ENCODE results near the gene MBD6. TPM values are rescaled to one million over a fixed set of nuclear protein-coding genes. Genes with fewer than 3 reads are reported as not detected.

MBD6 gene
- total RNA-seq, 5 donors from 2014 or later (not counting 1 experiment from before 2014, with no cell fraction given): 109 to 122 (median 114) TPM

- peaks cover 13% of the 10 kb centered on the region for H3K36me3 Mint-ChIP-seq
- Histone ChIP-seq H3K4me3 (ENCODE audit: control insufficient read depth in 1 of 2, extremely low read depth in 1 of 2, low read length in 1 of 2) (peak overlapping the region; percentile 79 to 84), H3K4me1 (ENCODE audit: control insufficient read depth in 1 of 2, extremely low read depth in 1 of 2, insufficient read depth in 2 of 2, low read length in 2 of 2) (peaks cover 24 to 62% of the 10 kb centered on the region in 2 experiments), H3K36me3 (ENCODE audit: control insufficient read depth in 2 of 2, extremely low read depth in 1 of 2, insufficient read depth in 1 of 2, low read length in 1 of 2) (peaks cover 3 to 50% of the 10 kb centered on the region in 2 donors), H3K27me3 (replicated peaks in 1 of 2; ENCODE audit: control insufficient read depth in 2 of 2, extremely low read depth in 1 of 2, insufficient read depth in 2 of 2, low read length in 1 of 2) (no peaks in the 10 kb centered on the region), H3K27ac (ENCODE audit: low read length) (peak overlapping the region; percentile 66), H3K9me3 (no peaks in the 10 kb centered on the region)
- peak overlapping the region; percentile 74 to 80 for H3K27ac Mint-ChIP-seq
- peaks cover 40 to 48% (median 44%) of the 10 kb centered on the region in 3 donors for H3K4me1 Mint-ChIP-seq
- H3K27me3 Mint-ChIP-seq: no peaks in the 10 kb centered on the region
- 69% methylated on average over 9 of the region's 14 CpGs for WGBS (ENCODE audit: insufficient coverage)
- ChIA-PET CTCF (interaction anchor here (0.5 to 0.8 kb wide), 5 partner anchors 48 to 252 kb away, joined by 3 to 5 read pairs (median 3); partner anchors contain the start of gene GLI1 (in 1 of the 2)), POLR2A (interaction anchor here (0.6 kb wide), 4 partner anchors 18 to 224 kb away, joined by 3 to 9 read pairs (median 4); no protein-coding TSS in a partner anchor)
- ATAC-seq (replicated peaks in 1 of 4): no peak
- peak overlapping the region; percentile 85 to 94 (median 92) for H3K4me3 Mint-ChIP-seq
- no peaks in the 10 kb centered on the region for H3K9me3 Mint-ChIP-seq
- DNase-seq: peak in 4 of 35 experiments; percentile 12 to 53 (median 24)
Observed at GRCh38 chr12:57523706-57524614, 1.3 kb downstream of the MBD6 start.

DNA sequence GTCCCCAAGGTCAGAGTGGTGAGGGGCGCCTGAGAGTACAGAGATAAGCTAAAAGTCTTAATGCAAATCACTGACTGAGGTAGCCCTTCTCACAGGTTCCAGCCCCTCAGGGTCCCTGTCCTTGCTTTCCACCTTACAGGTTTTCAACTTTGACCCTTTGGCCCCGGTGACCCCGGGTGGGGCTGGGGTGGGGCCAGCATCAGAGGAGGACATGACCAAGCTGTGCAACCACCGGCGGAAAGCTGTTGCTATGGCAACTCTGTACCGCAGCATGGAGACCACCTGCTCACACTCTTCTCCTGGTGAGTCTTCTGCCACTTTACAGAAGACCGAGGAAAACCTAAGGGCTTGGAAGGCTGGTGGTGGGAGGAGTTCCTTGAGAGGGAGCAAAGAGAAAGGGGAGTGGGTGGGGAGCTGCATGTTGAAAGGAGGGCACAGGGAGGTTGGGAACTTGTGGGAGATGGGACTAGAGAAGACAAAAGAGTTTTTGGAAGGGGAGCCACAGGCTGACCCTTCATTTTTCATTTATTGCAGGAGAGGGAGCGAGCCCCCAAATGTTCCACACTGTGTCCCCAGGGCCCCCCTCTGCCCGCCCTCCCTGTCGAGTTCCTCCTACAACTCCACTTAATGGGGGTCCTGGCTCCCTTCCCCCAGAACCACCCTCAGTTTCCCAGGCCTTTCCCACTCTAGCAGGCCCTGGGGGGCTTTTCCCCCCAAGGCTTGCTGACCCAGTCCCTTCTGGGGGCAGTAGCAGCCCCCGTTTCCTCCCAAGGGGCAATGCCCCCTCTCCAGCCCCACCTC, 2.4 kb downstream of the MBD6 start:
- Histone ChIP-seq H3K27ac (ENCODE audit: low read length) (no peak overlapping the region), H3K4me3 (ENCODE audit: control insufficient read depth in 1 of 2, extremely low read depth in 1 of 2, low read length in 1 of 2) (no peak overlapping the region), H3K36me3 (ENCODE audit: control insufficient read depth in 2 of 2, extremely low read depth in 1 of 2, insufficient read depth in 1 of 2, low read length in 1 of 2) (peaks cover 3 to 58% of the 10 kb centered on the region in 2 donors), H3K4me1 (ENCODE audit: control insufficient read depth in 1 of 2, extremely low read depth in 1 of 2, insufficient read depth in 2 of 2, low read length in 2 of 2) (peaks cover 18 to 51% of the 10 kb centered on the region in 2 experiments), H3K9me3 (no peaks in the 10 kb centered on the region), H3K27me3 (replicated peaks in 1 of 2; ENCODE audit: control insufficient read depth in 2 of 2, extremely low read depth in 1 of 2, insufficient read depth in 2 of 2, low read length in 1 of 2) (no peaks in the 10 kb centered on the region)
- H3K27ac Mint-ChIP-seq: peak overlapping the region; percentile 74 to 80
- ChIA-PET POLR2A (interaction anchor here (0.5 to 0.6 kb wide), 3 partner anchors 34 to 223 kb away, joined by 3 to 6 read pairs (median 5); no protein-coding TSS in a partner anchor), CTCF (interaction anchor here in 1 of 2 donors (0.8 kb wide), 1 partner anchor 49 kb away, joined by 3 read pairs; no protein-coding TSS in a partner anchor)
- ATAC-seq (replicated peaks in 1 of 4) (no peak), DNase-seq (no peak)
- peaks cover 38 to 44% (median 40%) of the 10 kb centered on the region in 3 donors for H3K4me1 Mint-ChIP-seq
- whole genome bisulfite sequencing (ENCODE audit: insufficient coverage): 95% methylated on average over 7 of the region's 11 CpGs
- peaks cover 17% of the 10 kb centered on the region for H3K36me3 Mint-ChIP-seq
- H3K27me3 Mint-ChIP-seq: no peaks in the 10 kb centered on the region
- peak overlapping the region; percentile 85 to 94 (median 92) for H3K4me3 Mint-ChIP-seq
- no peaks in the 10 kb centered on the region for H3K9me3 Mint-ChIP-seq

DNA sequence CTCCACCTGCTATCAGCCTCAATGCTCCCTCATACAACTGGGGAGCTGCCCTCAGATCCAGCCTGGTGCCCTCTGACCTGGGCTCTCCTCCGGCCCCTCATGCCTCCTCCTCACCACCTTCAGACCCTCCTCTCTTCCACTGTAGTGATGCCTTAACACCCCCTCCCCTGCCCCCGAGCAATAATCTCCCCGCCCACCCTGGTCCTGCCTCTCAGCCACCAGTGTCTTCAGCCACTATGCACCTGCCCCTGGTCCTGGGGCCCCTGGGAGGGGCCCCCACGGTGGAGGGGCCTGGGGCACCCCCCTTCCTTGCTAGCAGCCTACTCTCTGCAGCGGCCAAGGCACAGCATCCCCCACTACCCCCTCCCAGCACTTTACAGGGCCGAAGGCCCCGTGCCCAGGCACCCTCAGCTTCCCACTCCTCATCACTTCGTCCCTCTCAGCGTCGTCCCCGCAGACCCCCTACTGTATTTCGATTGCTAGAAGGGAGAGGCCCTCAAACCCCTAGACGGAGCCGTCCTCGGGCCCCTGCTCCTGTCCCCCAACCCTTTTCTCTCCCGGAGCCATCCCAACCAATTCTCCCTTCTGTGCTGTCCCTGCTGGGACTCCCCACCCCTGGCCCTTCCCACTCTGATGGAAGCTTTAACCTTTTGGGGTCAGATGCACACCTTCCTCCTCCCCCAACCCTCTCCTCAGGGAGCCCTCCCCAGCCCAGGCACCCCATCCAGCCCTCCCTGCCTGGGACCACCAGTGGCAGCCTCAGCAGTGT, 3.2 kb downstream of the MBD6 start:
- Mint-ChIP-seq H3K27me3 (no peaks in the 10 kb centered on the region), H3K9me3 (no peaks in the 10 kb centered on the region), H3K4me3 (no peak overlapping the region), H3K27ac (peak overlapping the region in 1 of 2 donors; percentile 22), H3K36me3 (peaks cover 23% of the 10 kb centered on the region), H3K4me1 (peaks cover 38 to 42% (median 38%) of the 10 kb centered on the region in 3 donors)
- peaks cover 18 to 48% of the 10 kb centered on the region in 2 experiments for H3K4me1 ChIP-seq (ENCODE audit: control insufficient read depth in 1 of 2, extremely low read depth in 1 of 2, insufficient read depth in 2 of 2, low read length in 2 of 2)
- no peak for ATAC-seq (replicated peaks in 1 of 4)
- peaks cover 3 to 66% of the 10 kb centered on the region in 2 donors for H3K36me3 ChIP-seq (ENCODE audit: control insufficient read depth in 2 of 2, extremely low read depth in 1 of 2, insufficient read depth in 1 of 2, low read length in 1 of 2)
- no peak overlapping the region for H3K27ac ChIP-seq (ENCODE audit: low read length)
- POLR2A ChIA-PET: interaction anchor here (0.5 to 0.6 kb wide), 2 partner anchors 35 to 115 kb away, joined by 3 to 6 read pairs; no protein-coding TSS in a partner anchor
- WGBS (ENCODE audit: insufficient coverage): 86% methylated on average over 11 of the region's 16 CpGs
- DNase-seq: no peak
- CTCF ChIA-PET: interaction anchor here in 1 of 2 donors (0.6 kb wide), 1 partner anchor 16 kb away, joined by 3 read pairs; no protein-coding TSS in a partner anchor
- H3K4me3 ChIP-seq (ENCODE audit: control insufficient read depth in 1 of 2, extremely low read depth in 1 of 2, low read length in 1 of 2): no peak overlapping the region
- H3K9me3 ChIP-seq: no peaks in the 10 kb centered on the region
- H3K27me3 ChIP-seq (replicated peaks in 1 of 2; ENCODE audit: control insufficient read depth in 2 of 2, extremely low read depth in 1 of 2, insufficient read depth in 2 of 2, low read length in 1 of 2): no peaks in the 10 kb centered on the region

GRCh38 chr12:57526477-57527126, 4.0 kb downstream of the MBD6 start:
- POLR2A ChIA-PET: interaction anchor here in 1 of 2 donors (0.8 kb wide), 1 partner anchor 19 kb away, joined by 4 read pairs; no protein-coding TSS in a partner anchor
- no peaks in the 10 kb centered on the region for H3K27me3 ChIP-seq (replicated peaks in 1 of 2; ENCODE audit: control insufficient read depth in 2 of 2, extremely low read depth in 1 of 2, insufficient read depth in 2 of 2, low read length in 1 of 2)
- H3K36me3 Mint-ChIP-seq: peaks cover 26% of the 10 kb centered on the region
- H3K36me3 ChIP-seq (ENCODE audit: control insufficient read depth in 2 of 2, extremely low read depth in 1 of 2, insufficient read depth in 1 of 2, low read length in 1 of 2): peaks cover 7 to 73% of the 10 kb centered on the region in 2 donors
- H3K9me3 ChIP-seq: no peaks in the 10 kb centered on the region
- no peaks in the 10 kb centered on the region for H3K27me3 Mint-ChIP-seq
- no peaks in the 10 kb centered on the region for H3K9me3 Mint-ChIP-seq
- no peak overlapping the region for H3K27ac ChIP-seq (ENCODE audit: low read length)
- H3K4me1 ChIP-seq (ENCODE audit: control insufficient read depth in 1 of 2, extremely low read depth in 1 of 2, insufficient read depth in 2 of 2, low read length in 2 of 2): peaks cover 13 to 40% of the 10 kb centered on the region in 2 experiments
- no peak for DNase-seq
- H3K4me3 ChIP-seq (ENCODE audit: control insufficient read depth in 1 of 2, extremely low read depth in 1 of 2, low read length in 1 of 2): no peak overlapping the region
- no peak overlapping the region for H3K4me3 Mint-ChIP-seq
- WGBS (ENCODE audit: insufficient coverage): 100% methylated on average over 1 of the region's 4 CpGs
- H3K27ac Mint-ChIP-seq: no peak overlapping the region
- peaks cover 30 to 39% (median 30%) of the 10 kb centered on the region in 3 donors for H3K4me1 Mint-ChIP-seq
- no peak for ATAC-seq (replicated peaks in 1 of 4)
- CTCF ChIA-PET: interaction anchor here in 1 of 2 donors (0.6 kb wide), 1 partner anchor 15 kb away, joined by 3 read pairs; no protein-coding TSS in a partner anchor

GRCh38 chr12:57527184-57527583, 4.6 kb downstream of the MBD6 start:
- H3K36me3 Mint-ChIP-seq: peaks cover 32% of the 10 kb centered on the region
- H3K9me3 ChIP-seq: no peaks in the 10 kb centered on the region

More at GRCh38 chr12:57527184-57527583, 4.6 kb downstream of the MBD6 start:
- H3K36me3 ChIP-seq (ENCODE audit: control insufficient read depth in 2 of 2, extremely low read depth in 1 of 2, insufficient read depth in 1 of 2, low read length in 1 of 2): peaks cover 12 to 79% of the 10 kb centered on the region in 2 donors
- no peaks in the 10 kb centered on the region for H3K27me3 Mint-ChIP-seq
- no peaks in the 10 kb centered on the region for H3K9me3 Mint-ChIP-seq
- ChIA-PET CTCF (interaction anchor here in 1 of 2 donors (0.6 kb wide), 1 partner anchor 56 kb away, joined by 4 read pairs; no protein-coding TSS in a partner anchor), POLR2A (interaction anchor here in 1 of 2 donors (0.8 kb wide), 1 partner anchor 19 kb away, joined by 4 read pairs; no protein-coding TSS in a partner anchor)
- H3K27ac Mint-ChIP-seq: peak overlapping the region in 1 of 2 donors; percentile 16
- no peak for ATAC-seq (replicated peaks in 1 of 4)
- H3K4me1 ChIP-seq (ENCODE audit: control insufficient read depth in 1 of 2, extremely low read depth in 1 of 2, insufficient read depth in 2 of 2, low read length in 2 of 2): peaks cover 8 to 34% of the 10 kb centered on the region in 2 experiments
- no peaks in the 10 kb centered on the region for H3K27me3 ChIP-seq (replicated peaks in 1 of 2; ENCODE audit: control insufficient read depth in 2 of 2, extremely low read depth in 1 of 2, insufficient read depth in 2 of 2, low read length in 1 of 2)
- H3K4me1 Mint-ChIP-seq: peaks cover 24 to 33% (median 24%) of the 10 kb centered on the region in 3 donors
- no peak overlapping the region for H3K27ac ChIP-seq (ENCODE audit: low read length)
- no peak for DNase-seq
- WGBS (ENCODE audit: insufficient coverage): no CpG with 5 or more reads among the region's 5 CpGs
- no peak overlapping the region for H3K4me3 ChIP-seq (ENCODE audit: control insufficient read depth in 1 of 2, extremely low read depth in 1 of 2, low read length in 1 of 2)
- H3K4me3 Mint-ChIP-seq: no peak overlapping the region
